HCT116 (cell line): ENCODE measurements around the gene MEN1.

Source experiments
- CTCF ChIP-seq, 3 experiments: fragments of 200-600 bp in 1 of 3; sonication (generic) in 1 of 3; IDR thresholded peaks in 2 of 3; conservative IDR thresholded peaks in 1 of 3; 2 replicates each; pipeline ENCODE4 v1.5.1; 2012 to 2017; ENCODE audit warnings: low read depth in 2 of 3, low read length in 2 of 3, antibody characterized with exemption in 1 of 3, borderline replicate concordance in 1 of 3, control low read depth in 1 of 3, mild to moderate bottlenecking in 1 of 3, mixed read lengths in 1 of 3, mixed run types in 1 of 3, moderate library complexity in 1 of 3; ENCODE audit not compliant: insufficient read depth in 1 of 3
- POLR2A ChIP-seq: IDR thresholded peaks from 2 replicates; pipeline ENCODE4 v1.7.0; 2011; ENCODE audit warnings: borderline replicate concordance; ENCODE audit not compliant: insufficient read depth, insufficient read length; ENCODE audit errors: extremely low read depth
- ZFX ChIP-seq: fragments of 450-650 bp; IDR thresholded peaks from 2 replicates; pipeline ENCODE4 v1.6.1; 2017

GRCh38 chr11:64777449-64778222 lies 32.7 kb downstream of the MEN1 start:
- TF ChIP-seq CTCF (IDR thresholded peaks at IDR 0.05 in 2 of 3, conservative IDR thresholded peaks at IDR 0.05 in 1 of 3; ENCODE audit: borderline replicate concordance in 1 of 3, insufficient read depth in 1 of 3, low read depth in 2 of 3, low read length in 2 of 3) (no peak), ZFX (no peak; the same call in 1 of the 2 replicates), POLR2A (peak; percentile 29)
